ENCODE results near the gene TIMP2.

The TIMP2 gene

DNA sequence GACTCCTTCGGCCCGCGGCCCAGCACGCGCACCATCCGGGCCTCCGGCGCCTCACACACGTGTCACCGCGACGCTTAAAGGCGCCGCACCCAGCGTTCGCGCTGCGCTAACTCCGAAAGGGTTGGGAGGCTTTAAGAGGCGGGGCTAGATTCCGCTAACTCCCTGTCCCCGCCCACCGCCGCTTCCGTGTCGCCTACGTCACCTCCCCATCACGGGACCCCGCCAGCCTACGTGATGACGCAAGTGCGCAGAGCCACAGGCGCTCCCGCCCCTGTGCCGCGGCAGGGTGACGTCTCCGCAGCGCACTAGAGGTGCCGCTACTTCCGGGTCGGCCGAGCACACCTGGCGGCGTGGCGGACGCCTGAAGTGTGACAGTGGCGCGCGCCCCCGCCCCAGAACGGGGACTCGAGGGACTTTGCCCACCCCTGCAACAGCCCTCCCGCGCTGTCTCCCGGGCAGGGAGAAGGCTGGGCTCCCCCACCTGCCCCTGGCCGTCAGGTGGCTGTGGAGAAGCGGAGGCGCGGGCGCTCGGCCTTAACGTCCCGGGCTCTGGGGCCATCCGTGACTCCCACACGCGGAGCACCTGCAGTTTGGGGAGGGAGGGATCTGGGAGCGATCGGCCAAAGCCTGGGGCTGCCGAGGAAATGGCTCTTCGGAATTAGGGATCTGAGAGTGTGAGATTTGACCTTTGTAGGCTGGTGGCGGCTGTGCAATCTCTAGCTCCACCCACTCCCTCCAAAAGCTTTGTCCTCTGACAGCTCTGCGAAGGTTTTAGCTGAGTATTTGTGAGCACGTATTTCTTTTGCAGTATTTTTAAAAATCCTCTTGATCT, 84.2 kb downstream of the TIMP2 start, which contains the start of gene USP36:
Gene USP36 (minus strand): TSS at position 35 of the 832 bp plus-strand sequence. CDS start 4,451 bp downstream, outside the sequence.
- H3K4me3 ChIP-seq (ENCODE audit: low read depth, low read length): peak within 1 kb of the TSS; percentile 86

DNA sequence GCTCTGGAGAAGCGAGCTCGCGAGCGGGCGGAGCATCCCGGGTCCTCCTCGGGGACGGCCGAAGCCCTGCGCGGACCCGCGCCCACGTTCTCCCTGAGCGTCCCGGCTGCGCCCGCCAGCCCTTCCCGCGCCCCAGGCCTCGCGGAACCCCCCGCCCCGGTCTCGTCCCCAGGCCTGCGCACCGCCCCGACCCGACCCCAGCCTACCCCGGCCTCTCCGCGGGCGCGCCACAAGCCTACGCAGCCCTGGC, 84.7 kb downstream of the TIMP2 start:
- H3K4me3 ChIP-seq (ENCODE audit: low read depth, low read length): peak overlapping the region; percentile 86

GRCh38 chr17:78839762-78840529, 85.2 kb downstream of the TIMP2 start:
- H3K4me3 ChIP-seq (ENCODE audit: low read depth, low read length): peak overlapping the region; percentile 86

GRCh38 chr17:78839235-78839761, 85.9 kb downstream of the TIMP2 start:
- peak overlapping the region; percentile 86 for H3K4me3 ChIP-seq (ENCODE audit: low read depth, low read length)

DNA sequence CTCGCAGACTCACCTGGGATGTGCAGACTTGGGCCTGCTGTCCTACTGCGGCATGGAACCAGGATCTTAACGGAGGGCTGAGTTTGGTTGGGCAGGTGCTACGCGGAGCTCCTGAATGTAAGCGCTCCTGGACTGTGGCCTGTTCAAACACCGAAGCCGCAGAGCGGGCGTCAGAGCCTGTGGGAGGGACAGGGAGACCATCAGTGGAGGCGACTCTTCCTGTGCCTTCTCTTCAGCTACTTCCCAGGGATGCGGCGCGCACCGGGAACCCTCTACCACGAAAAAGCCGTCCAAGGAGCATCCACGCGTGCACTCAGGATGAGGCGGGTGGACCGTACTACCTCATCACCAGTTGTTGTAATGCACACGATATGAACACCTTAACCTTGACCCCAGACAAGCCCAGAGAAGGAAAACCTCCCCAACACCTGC, 86.6 kb downstream of the TIMP2 start:
- no peak overlapping the region for H3K4me3 ChIP-seq (ENCODE audit: low read depth, low read length)

- H3K4me3 ChIP-seq (ENCODE audit: low read depth, low read length): no peak overlapping the region
Measured at GRCh38 chr17:78836420-78837021, 88.7 kb downstream of the TIMP2 start.

DNA sequence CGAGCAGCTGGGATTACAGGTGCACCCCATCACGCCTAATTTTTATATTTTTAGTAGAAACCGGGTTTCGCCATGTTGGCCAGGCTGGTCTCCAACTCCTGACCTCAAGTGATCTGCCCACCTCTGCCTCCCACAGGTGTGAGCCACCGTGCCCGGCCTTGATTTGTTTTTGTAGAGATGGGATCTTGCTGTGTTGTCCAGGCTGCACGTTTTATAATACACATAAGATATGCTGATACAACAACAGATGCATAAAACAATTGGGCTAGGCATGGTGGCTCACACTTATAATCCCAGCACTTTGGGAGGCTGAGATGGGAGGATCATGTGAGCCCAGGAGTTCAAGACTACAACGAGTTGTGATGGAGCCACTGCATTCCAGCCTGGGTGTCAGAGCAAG, 90.6 kb downstream of the TIMP2 start:
- no peak overlapping the region for H3K4me3 ChIP-seq (ENCODE audit: low read depth, low read length)

DNA sequence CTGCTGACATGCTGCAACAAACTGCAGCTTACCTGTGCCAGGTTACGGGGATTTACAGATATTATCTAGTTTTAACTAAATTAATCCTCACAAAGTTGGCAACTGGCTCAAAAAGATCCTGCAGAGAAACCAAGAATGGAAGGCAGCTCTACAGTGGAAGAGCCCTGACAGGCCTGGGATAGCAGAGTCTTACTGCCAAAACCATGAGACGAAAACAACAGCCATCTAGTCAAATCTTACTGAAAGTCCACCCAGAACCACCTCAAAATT, 92.7 kb downstream of the TIMP2 start:
- no peak overlapping the region for H3K4me3 ChIP-seq (ENCODE audit: low read depth, low read length)

GRCh38 chr17:78831688-78832540, 93.3 kb downstream of the TIMP2 start:
- H3K4me3 ChIP-seq (ENCODE audit: low read depth, low read length): no peak overlapping the region

GRCh38 chr17:78829477-78829876, 95.7 kb downstream of the TIMP2 start:
- no peak overlapping the region for H3K4me3 ChIP-seq (ENCODE audit: low read depth, low read length)

- H3K4me3 ChIP-seq (ENCODE audit: low read depth, low read length): no peak overlapping the region
Measured at GRCh38 chr17:78828470-78829185, 96.6 kb downstream of the TIMP2 start.

- no peak overlapping the region for H3K4me3 ChIP-seq (ENCODE audit: low read depth, low read length)
Measured at GRCh38 chr17:78826836-78827509, 98.2 kb downstream of the TIMP2 start.

GRCh38 chr17:78826421-78826820, 98.8 kb downstream of the TIMP2 start:
- H3K4me3 ChIP-seq (ENCODE audit: low read depth, low read length): no peak overlapping the region

DNA sequence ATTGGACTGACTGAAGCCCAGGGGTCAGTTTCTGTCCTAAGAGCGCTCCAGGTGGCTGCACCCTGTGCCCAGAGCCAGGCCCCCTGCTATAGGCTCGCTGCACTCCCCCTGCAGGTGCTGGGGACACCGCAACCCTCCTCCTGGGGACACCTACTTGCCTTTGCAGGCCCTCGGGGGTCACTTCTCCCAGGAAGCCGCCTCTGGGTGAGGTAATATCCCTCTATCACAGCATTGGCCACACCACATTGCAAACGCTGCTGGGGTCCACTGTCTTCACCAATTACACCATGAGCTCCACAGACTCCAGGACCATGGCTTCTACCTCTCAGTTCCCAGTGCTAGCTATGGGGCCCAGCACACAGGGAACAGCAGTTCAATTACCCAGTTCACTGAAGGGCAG, 99.5 kb downstream of the TIMP2 start:
- H3K4me3 ChIP-seq (ENCODE audit: low read depth, low read length): no peak overlapping the region

DNA sequence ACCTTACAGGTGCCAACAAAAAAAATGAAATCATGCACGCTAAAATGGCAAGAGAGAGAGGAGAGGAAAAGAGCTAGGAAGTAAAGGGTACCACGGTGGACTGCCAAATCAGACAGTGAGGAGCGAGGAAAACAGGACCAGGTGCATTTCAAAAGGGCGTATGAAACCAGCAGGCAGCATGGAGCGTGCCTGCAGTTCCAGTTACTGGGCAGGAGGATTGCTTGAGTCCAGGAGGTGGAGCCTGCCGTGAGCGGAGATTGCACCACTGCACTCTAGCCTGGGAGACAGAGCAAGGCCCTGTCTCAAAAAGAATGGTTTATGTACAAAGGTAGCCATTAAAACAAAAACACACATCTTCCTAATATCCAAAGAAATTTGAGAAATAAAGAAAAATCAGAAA, 100.9 kb downstream of the TIMP2 start:
- no peak overlapping the region for H3K4me3 ChIP-seq (ENCODE audit: low read depth, low read length)

GRCh38 chr17:78823282-78824046, 101.7 kb downstream of the TIMP2 start:
- H3K4me3 ChIP-seq (ENCODE audit: low read depth, low read length): no peak overlapping the region

DNA sequence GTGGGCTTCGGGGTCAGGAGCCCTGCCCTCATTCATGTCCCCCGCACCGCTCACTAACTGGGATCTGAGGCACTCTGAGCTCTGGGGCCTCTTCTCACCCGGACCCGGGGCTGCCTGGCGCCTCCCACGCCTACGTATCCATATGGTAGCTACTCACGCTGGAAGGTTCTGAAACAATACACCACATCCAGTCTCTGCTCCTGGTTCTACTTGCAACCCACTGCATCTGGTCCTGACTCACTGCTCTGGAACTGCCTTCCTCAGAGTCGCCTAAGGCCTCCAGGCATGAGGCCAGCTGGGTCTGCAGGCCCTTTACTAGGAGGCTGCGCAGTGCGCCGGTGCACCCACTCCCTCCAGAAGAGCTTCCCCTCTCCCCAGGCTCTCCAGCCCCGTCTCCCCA, 102.6 kb downstream of the TIMP2 start:
- no peak overlapping the region for H3K4me3 ChIP-seq (ENCODE audit: low read depth, low read length)

GRCh38 chr17:78821961-78822360, 103.2 kb downstream of the TIMP2 start:
- no peak overlapping the region for H3K4me3 ChIP-seq (ENCODE audit: low read depth, low read length)

DNA sequence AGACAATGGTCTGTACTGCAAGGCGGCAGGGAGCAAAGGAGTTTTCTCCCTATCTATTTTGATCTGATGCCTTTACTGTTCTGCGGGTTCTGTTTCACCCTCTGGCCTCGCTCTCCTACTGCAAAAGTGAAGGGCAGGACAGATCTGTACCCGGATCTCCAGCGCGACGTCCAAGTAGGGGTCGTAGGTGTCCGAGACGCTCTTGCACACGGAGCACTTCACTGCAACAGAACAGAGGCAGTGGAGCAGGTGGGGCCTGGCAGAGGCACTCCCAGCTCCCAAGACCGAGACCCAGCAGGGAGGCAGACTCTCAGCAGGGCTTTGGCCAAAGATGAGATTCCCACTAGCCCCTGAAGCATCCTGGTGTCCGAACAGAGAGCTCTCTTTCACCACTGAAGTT, 104.3 kb downstream of the TIMP2 start:
- H3K4me3 ChIP-seq (ENCODE audit: low read depth, low read length): no peak overlapping the region
